SKM-1 (cell line): ENCODE results near the gene TSHZ1.

Experiments
- DNase-seq: peaks from one replicate; lab custom pipeline; 2025; ENCODE audit not compliant: unreplicated experiment; lab: John Stamatoyannopoulos, UW

Gene TSHZ1

GRCh38 chr18:75220551-75221355 is 10.2 kb downstream of the TSHZ1 start:
- DNase-seq = no peak

GRCh38 chr18:75221397-75221796 is 10.8 kb downstream of the TSHZ1 start:
- DNase-seq = no peak

- no peak for DNase-seq
Measured at GRCh38 chr18:75221897-75222296, 11.3 kb downstream of the TSHZ1 start.

- DNase-seq = no peak
Measured at GRCh38 chr18:75222407-75222806, 11.8 kb downstream of the TSHZ1 start.

- no peak for DNase-seq
Measured at GRCh38 chr18:75223687-75224347, 13.2 kb downstream of the TSHZ1 start.

DNA sequence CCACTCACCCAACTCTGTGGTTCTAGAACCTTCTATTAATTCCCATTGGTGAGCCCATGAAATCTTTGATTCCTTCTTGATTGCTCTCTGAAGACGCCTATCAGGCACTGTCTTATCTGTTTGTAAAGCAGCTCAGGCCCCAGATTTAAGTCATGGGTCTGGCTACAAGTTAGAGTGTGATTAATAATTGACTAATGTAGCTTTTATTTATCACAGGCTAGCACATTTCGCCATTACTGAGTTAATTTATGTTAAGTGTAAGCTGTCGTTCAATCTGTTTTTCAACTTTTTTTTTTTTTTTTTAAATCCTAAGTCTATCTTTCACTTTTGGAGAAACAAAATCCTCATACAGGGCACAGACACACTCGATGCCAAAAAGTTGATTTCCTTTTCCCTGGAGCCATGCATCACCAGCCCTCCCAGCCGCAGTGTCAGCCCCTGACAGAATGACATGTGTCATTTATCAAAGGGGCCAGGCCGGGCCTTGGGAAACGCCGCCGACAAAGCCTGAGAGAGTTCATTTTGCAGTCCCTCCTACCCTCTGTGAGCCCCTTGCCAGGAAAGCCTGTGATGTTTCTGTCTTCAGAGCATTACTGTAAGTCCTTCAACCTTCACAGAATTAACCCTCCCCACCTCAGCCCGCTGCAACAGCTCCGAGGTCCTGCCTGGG is 15.8 kb downstream of the TSHZ1 start:
- no peak for DNase-seq

DNA sequence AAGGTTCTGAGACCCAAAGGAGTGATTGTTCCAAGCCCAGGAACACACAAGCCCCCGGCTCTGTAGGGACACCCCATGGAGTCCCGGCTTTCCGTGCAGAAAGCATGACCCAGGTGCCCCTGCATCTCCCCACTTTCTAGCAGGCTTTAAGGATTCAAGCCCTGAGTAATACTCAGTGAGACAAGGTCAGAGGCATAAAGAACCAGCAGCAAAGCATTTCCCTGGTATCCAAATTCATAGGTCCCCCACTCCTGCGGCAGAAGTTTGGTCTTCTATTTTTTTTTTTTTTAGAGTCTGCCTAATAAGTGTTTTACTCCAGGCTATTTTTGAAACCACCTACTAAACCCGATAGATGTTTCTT is 16.3 kb downstream of the TSHZ1 start:
- DNase-seq = no peak

DNA sequence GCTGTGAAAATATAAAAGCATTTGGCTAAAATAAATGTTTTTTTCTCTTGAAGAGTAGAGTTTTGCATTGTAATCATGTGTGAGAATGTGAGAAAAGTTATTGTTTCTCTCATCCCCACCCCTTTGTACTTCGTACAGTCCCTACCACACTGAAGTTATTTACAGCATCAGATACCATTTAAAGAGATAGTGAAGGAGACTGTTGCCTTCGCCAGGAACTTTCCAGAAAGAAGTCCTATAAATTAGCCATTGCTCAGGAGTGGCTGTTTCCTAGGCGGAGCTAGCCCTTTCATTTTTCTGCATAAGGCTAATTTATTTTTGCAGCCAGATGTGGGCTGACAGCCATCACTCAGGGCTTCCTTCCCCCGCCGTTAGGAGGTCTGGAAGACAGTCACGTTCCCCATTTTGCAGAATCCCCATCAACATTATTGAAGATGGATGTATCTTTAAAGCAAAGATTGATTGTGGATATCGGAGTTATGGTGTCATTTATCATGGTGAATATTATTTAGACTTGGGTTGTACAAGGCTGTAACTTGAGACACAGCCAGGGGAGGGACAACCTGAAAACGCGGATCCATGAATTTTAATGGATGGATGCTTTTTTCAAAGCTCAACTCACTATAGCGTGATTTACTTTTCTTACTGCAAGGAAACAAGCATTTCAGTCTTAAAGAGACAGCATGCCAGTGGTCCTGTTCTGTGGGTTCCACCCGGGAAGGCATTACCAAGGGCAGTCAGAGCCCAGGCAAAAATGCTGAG is 17.1 kb downstream of the TSHZ1 start:
- DNase-seq = no peak

DNA sequence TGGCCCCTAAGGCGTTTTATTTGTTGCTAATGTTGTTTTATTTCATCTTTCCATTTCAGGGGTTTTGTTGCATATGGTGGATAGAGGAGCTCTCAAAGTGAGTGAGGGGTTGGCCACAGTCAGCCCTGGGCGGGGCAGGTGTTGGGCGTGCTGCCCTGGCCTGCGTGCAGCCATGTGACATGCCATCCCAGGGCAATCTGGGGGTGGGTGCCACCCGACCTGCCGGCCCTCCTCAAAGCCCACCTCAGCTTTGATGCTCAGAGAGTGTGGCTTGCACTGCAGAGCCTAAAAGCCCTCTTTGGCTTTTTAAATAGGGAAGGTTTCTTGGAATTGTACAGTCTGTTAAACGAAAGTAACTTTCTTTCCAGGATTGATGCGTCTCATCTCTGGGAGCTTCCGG is 18.4 kb downstream of the TSHZ1 start:
- no peak for DNase-seq

GRCh38 chr18:75229437-75229836 is 18.8 kb downstream of the TSHZ1 start:
- DNase-seq = no peak

DNA sequence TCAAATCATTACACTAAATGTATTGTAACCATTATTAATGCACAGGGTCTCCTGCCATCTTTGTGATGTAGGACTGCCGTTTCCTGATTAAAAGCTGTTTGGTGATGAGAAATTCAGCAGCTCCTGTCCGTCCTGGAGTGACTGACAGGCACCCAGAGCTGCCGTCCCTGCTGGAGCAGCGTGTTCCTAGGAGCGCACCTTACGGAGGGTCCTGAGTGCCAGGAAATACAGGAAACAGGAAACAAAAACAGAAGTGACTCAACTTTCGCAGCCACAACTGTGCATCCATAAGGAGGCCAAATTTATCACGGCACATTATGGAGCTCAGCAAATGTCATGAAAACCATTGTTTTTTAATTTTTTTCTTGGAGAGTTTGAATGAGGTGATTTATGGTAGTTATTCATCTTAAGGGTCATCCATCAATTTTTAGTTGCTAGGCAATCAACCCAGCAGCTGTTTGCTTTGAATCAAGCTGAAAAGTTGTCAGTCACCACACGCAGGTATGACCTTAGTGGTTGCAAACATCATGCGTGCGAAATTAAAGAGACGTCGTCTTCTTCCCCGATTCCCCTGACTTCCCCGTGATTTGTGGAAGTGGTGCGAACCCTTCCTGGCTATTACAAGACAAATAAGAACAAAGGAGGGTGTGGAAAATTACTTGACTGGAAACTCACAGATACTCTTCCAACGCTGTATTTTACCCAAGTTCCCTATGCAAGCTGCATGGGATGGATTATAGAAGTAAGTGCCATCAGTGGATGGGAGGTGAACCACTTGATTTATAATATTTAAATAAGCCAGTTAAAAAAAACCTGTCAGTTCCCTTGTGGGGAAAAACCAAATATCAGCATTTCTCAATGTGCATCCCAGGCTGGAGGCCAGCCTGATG is 19.8 kb downstream of the TSHZ1 start:
- no peak for DNase-seq

DNA sequence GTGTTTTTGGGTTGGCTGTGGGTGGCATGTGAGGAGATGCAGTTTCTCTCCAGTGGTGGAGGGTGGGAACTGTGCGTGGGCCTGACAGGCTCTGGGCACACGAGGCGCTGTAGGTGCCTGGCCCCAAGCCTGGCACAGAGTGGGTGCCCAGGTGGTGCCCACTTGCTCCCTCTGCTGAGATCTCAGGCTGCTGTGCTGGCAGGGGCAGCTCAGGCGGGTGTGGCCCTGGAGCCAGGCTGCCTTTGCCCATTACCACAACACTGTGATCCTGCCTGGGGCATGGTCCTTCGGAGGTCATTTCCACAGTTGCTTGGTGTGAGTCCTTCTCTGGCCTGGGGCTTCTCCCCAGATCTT is 20.4 kb downstream of the TSHZ1 start:
- no peak for DNase-seq

DNA sequence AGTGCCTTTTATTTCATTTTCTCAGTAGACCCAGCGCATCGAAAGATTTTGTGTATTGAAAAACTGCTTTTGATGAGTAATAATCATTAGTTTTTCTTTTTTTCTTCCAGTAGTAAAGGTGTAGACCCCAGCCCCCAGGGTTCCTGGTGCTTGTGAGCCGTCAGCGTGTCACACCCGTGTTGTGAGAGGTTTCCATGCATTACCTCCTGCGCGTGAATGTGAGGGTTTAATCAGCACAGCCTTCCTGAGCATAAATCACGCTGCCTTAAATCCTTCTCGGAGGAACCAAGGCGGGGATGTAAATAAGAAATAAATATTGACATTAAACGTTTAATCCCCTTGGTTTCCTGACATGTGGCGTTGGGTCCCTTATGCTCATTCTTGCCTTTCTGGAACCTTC is 24.3 kb downstream of the TSHZ1 start:
- DNase-seq = no peak

- DNase-seq = no peak
Measured at GRCh38 chr18:75235896-75236295, 25.3 kb downstream of the TSHZ1 start.

GRCh38 chr18:75238100-75238499 is 27.5 kb downstream of the TSHZ1 start:
- no peak for DNase-seq

- no peak for DNase-seq
Measured at GRCh38 chr18:75238786-75239185, 28.2 kb downstream of the TSHZ1 start.

GRCh38 chr18:75240433-75240832 is 29.8 kb downstream of the TSHZ1 start:
- DNase-seq = no peak

DNA sequence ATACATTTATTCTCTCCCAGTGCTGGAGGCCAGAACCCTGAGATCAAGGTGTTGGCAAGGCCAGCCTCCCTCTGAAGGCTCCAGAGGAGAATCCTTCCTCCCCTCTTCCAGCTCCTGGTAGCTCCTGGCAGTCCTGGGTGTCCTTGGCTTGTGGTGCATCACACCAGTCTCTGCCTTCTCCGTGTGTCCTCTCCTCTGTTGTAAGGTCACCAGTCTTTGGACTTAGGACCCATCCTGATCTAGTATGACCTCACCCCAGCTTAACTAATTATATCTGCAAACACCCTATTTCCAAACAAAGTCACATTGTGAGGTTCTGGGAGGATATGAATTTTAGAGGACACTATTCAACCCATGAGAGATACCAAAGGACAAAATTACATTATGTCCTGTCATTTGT is 31.1 kb downstream of the TSHZ1 start:
- DNase-seq = no peak

DNA sequence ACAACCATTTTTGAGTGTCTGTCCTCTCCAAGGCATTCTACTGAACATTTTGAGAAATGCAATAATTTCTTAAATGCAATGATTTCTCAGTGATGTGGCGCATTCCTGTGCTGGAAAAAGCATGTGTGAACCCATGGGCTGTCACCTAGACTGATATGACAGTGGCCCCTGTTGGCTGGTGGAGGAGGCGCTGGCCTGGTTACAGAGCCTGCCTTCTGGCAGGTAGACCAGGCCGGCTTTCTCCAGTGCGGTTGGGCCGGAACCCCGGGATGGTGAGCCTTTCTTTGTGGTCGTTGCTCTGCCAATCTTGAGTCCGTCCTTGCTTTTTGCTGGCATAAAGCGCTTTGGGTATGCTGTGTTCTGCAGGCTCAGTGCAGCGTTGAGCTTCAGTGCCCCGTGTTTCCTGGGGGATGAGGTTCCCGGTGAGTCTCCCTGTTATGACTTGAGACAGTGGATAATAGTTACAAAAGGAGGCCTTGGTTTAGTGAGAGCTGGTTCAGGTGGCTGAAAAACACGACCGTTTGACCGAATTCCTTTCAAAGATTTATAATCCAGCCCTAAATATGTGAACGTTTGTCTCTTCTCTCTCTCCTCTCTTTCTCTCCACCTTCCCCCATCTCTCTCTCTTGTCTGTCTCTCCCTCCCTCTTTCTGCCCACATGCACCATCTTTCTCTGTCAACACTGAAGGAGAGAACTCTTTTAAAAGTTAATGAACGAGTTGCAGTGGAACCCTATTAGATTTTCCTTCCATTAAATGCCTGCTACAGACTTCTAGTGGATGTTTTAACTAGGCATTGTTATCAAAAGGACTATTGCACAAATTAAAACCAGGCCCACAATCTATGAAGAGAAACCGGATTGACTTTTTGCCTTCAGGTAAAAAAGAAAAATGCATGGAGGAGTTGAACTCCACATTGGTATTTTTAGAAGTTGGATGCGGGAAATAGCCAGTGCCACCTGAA is 34.0 kb downstream of the TSHZ1 start:
- no peak for DNase-seq
